Measurements from ENCODE around the gene PLD3. TPM values are rescaled to one million over a fixed set of nuclear protein-coding genes. Genes with fewer than 3 reads are reported as not detected.

PLD3 gene
- total and polyA plus RNA-seq, 2 donors from 2014 or later: 175 to 207 TPM

DNA sequence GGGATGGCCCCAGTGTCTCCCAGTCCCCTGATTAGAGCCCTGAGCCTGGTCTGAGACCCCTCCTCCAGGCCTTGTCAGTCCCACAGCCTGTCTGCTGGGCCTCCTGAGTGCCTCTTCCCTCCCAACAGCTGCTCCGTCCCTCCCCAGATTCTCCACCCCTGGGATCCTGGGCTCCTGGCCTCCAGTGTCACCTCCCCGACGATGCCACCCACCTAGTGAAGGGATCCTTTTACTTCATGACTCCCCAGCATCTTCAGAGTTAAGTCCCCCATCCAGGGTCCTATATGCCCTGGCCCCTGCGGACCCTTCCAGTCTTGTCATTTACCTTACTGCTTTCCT, 69.1 kb downstream of the PLD3 start:
- H3K27me3 ChIP-seq (ENCODE audit: control insufficient read depth, insufficient read depth, low read length): no peaks in the 10 kb centered on the region
- no peaks in the 10 kb centered on the region for H3K9me3 ChIP-seq (ENCODE audit: control insufficient read depth in 2 of 3, insufficient read depth in 1 of 3, low read length in 3 of 3)
- H3K9ac ChIP-seq (ENCODE audit: low read length in 3 of 3): peak overlapping the region in 2 of 3 donors; percentile 18 to 43
- no peak overlapping the region for H3K4me3 ChIP-seq (ENCODE audit: low read length in 3 of 3)
- DNase-seq (peak in 1 of 5 donors; percentile 48), FAIRE-seq (no peak)
- peak overlapping the region; percentile 88 to 93 for H3K27ac ChIP-seq (ENCODE audit: low read depth in 2 of 2, low read length in 2 of 2)
- intact Hi-C loops (cut with DNase I): no loop called here
- TF ChIP-seq, protein P1, sequence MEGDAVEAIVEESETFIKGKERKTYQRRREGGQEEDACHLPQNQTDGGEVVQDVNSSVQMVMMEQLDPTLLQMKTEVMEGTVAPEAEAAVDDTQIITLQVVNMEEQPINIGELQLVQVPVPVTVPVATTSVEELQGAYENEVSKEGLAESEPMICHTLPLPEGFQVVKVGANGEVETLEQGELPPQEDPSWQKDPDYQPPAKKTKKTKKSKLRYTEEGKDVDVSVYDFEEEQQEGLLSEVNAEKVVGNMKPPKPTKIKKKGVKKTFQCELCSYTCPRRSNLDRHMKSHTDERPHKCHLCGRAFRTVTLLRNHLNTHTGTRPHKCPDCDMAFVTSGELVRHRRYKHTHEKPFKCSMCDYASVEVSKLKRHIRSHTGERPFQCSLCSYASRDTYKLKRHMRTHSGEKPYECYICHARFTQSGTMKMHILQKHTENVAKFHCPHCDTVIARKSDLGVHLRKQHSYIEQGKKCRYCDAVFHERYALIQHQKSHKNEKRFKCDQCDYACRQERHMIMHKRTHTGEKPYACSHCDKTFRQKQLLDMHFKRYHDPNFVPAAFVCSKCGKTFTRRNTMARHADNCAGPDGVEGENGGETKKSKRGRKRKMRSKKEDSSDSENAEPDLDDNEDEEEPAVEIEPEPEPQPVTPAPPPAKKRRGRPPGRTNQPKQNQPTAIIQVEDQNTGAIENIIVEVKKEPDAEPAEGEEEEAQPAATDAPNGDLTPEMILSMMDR (IDR thresholded peaks at IDR 0.05; ENCODE audit: borderline replicate concordance, extremely low read depth, insufficient read depth): no peak
- H3K36me3 ChIP-seq (ENCODE audit: control insufficient read depth in 2 of 3, insufficient read depth in 3 of 3, low read length in 3 of 3): peaks cover 0 to 6% (median under 1%) of the 10 kb centered on the region in 3 donors
- H3K4me1 ChIP-seq (ENCODE audit: control insufficient read depth in 2 of 3, insufficient read depth in 2 of 3, low read depth in 1 of 3, low read length in 3 of 3): peaks cover 3 to 8% (median 6%) of the 10 kb centered on the region in 3 donors

DNA sequence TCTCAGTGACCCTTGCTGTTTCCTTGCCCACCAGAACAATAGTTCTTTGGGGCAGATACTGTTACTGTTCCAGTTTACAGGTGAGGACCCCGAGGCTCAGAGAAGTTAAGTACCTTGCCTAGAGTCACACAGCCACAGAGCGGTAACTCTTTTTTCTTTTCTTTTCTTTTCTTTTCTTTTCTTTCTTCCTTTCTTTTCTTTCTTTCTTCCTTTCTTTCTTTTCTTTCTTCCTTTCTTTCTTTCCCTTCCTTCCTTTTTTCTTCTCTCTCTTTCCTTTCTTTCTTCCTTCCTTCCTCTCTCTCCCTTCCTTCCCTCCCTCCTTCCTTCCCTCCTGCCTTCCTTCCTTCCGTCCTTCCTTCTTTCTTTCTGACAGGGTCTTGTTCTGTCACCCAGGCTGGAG, 69.5 kb downstream of the PLD3 start:
- intact Hi-C loops (cut with DNase I): no loop called here
- FAIRE-seq: no peak

DNA sequence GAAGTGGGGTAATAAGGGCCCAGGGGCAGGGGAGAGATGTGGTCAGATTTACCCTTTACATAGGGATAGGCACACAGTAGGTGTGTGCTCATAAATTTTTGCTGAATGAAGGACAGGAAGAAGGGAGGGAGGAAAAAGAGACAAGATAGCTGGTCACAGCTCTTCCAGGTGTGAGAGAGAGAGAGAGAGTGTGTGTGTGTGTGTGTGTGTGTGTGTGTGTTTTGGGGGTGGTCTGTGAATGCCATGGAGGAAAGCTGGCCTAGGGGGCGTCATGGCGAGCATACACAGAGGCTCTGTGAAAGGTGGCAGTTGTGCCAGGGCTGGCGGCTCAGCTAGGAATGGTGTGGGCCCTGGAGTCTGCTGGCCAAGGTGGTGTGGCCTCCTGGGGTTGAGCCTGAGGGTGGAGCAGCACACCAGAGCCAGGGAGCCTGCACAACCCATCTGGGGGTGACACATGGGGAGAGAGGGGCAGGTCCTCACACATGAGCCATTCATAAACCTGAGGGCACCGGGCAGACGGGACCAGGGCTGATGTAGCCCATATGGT, 70.6 kb downstream of the PLD3 start:
- Histone ChIP-seq H3K9me3 (ENCODE audit: control insufficient read depth in 2 of 3, insufficient read depth in 1 of 3, low read length in 3 of 3) (no peaks in the 10 kb centered on the region), H3K27me3 (ENCODE audit: control insufficient read depth, insufficient read depth, low read length) (no peaks in the 10 kb centered on the region), H3K36me3 (ENCODE audit: control insufficient read depth in 2 of 3, insufficient read depth in 3 of 3, low read length in 3 of 3) (peaks cover 0 to 14% (median 4%) of the 10 kb centered on the region in 3 donors), H3K4me1 (ENCODE audit: control insufficient read depth in 2 of 3, insufficient read depth in 2 of 3, low read depth in 1 of 3, low read length in 3 of 3) (peaks cover 3 to 9% (median 8%) of the 10 kb centered on the region in 3 donors), H3K4me3 (ENCODE audit: low read length in 3 of 3) (no peak overlapping the region), H3K27ac (ENCODE audit: low read depth in 2 of 2, low read length in 2 of 2) (no peak overlapping the region), H3K9ac (ENCODE audit: low read length in 3 of 3) (no peak overlapping the region)
- peak in 1 of 5 donors; percentile 48 for DNase-seq
- intact Hi-C loops (cut with DNase I): no loop called here
- TF ChIP-seq, protein P1 (IDR thresholded peaks at IDR 0.05; ENCODE audit: borderline replicate concordance, extremely low read depth, insufficient read depth): no peak
- no peak for FAIRE-seq

More for the DNA sequence above, 69.5 kb downstream of the PLD3 start:
- peak overlapping the region; percentile 88 to 93 for H3K27ac ChIP-seq (ENCODE audit: low read depth in 2 of 2, low read length in 2 of 2)
- peak overlapping the region in 1 of 3 donors; percentile 18 for H3K9ac ChIP-seq (ENCODE audit: low read length in 3 of 3)
- H3K36me3 ChIP-seq (ENCODE audit: control insufficient read depth in 2 of 3, insufficient read depth in 3 of 3, low read length in 3 of 3): peaks cover 0 to 10% (median 4%) of the 10 kb centered on the region in 3 donors
- H3K27me3 ChIP-seq (ENCODE audit: control insufficient read depth, insufficient read depth, low read length): no peaks in the 10 kb centered on the region
- H3K4me3 ChIP-seq (ENCODE audit: low read length in 3 of 3): no peak overlapping the region
- no peaks in the 10 kb centered on the region for H3K9me3 ChIP-seq (ENCODE audit: control insufficient read depth in 2 of 3, insufficient read depth in 1 of 3, low read length in 3 of 3)
- TF ChIP-seq, protein P1 (IDR thresholded peaks at IDR 0.05; ENCODE audit: borderline replicate concordance, extremely low read depth, insufficient read depth): no peak
- no peak for DNase-seq
- peaks cover 3 to 8% (median 8%) of the 10 kb centered on the region in 3 donors for H3K4me1 ChIP-seq (ENCODE audit: control insufficient read depth in 2 of 3, insufficient read depth in 2 of 3, low read depth in 1 of 3, low read length in 3 of 3)
